A673 (cell line): ENCODE data around the gene MAP3K5.

Experiments
- EZH2 ChIP-seq: fragments of 200-600 bp; sonication (generic); IDR thresholded peaks from 2 replicates; pipeline ENCODE4 v1.6.1; 2017; ENCODE audit warnings: borderline replicate concordance, low read depth, mild to moderate bottlenecking, mixed read lengths, antibody characterized with exemption, low read length; ENCODE audit not compliant: poor library complexity, severe bottlenecking
- TF ChIP-seq, protein P1 (sequence below): fragments of 300-800, 200-600 bp; sonication (generic); conservative IDR thresholded peaks from 2 replicates; pipeline ENCODE4 v1.5.1; 2017; ENCODE audit warnings: low read depth, mild to moderate bottlenecking, antibody characterized with exemption, low read length, moderate library complexity, mixed read lengths

DNA sequence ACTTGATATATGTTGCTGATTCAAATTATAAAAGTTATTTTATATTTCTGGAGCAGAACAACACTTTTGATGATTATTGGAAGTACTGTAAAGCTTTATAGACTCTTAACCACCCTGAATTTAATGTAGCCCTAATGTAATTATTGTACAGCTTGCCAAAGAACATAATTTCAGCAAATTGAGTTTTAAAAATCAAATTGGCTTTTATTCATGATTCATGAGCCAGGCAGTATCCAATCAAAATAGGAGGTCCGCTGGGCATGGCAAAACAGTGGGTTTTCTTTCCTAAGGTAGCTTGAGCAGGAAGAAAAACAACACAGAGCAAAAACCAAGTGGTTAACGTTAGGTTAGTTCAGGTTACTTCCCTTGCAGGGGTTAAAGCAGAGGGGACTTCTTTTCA, 177.3 kb downstream of the MAP3K5 start:
- TF ChIP-seq, protein P1, sequence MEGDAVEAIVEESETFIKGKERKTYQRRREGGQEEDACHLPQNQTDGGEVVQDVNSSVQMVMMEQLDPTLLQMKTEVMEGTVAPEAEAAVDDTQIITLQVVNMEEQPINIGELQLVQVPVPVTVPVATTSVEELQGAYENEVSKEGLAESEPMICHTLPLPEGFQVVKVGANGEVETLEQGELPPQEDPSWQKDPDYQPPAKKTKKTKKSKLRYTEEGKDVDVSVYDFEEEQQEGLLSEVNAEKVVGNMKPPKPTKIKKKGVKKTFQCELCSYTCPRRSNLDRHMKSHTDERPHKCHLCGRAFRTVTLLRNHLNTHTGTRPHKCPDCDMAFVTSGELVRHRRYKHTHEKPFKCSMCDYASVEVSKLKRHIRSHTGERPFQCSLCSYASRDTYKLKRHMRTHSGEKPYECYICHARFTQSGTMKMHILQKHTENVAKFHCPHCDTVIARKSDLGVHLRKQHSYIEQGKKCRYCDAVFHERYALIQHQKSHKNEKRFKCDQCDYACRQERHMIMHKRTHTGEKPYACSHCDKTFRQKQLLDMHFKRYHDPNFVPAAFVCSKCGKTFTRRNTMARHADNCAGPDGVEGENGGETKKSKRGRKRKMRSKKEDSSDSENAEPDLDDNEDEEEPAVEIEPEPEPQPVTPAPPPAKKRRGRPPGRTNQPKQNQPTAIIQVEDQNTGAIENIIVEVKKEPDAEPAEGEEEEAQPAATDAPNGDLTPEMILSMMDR: no peak
- no peak for TF ChIP-seq EZH2
